K562 (cell line): ENCODE data around the gene ZNF174. TPM values are rescaled to one million over a fixed set of nuclear protein-coding genes. Genes with fewer than 3 reads are reported as not detected.

ENCODE experiments used
- ATAC-seq: fragments of 200-7000 bp; cut with Tn5 transposase; 3 replicates; pipeline ENCODE4 v1.9.1; 2020; ENCODE audit warnings: moderate library complexity
- BruUV-seq: library from RNA; stranded (reverse); fragments of 400-500 nt; replicated peaks from 2 replicates; lab custom pipeline; 2021; lab: Mats Ljungman, UMichigan
- CTCF ChIA-PET: fragments of 300-600 bp; formaldehyde crosslinking; extraction: SDS; loops from one replicate; lab custom pipeline; 2021; ENCODE audit warnings: low intra/inter-chr PET ratio; lab: Yijun Ruan, JAX
- POLR2A ChIA-PET: fragments of 300-600, 350-650 bp; sonication (Branson Sonifier 250); formaldehyde crosslinking; extraction: SDS; loops from one replicate; lab custom pipeline; 2021; ENCODE audit warnings: antibody characterized with exemption, inconsistent platforms; lab: Yijun Ruan, JAX
- DNase-seq, 4 experiments: peaks; one replicate each; pipeline versions ENCODE4 v3.0.0 to v3.0.0-alpha.2; 2011 to 2018; ENCODE audit warnings: low spot score in 3 of 4, mixed read lengths in 3 of 4; ENCODE audit errors: extremely low read depth in 1 of 4
- FAIRE-seq: peaks from 2 replicates; lab custom pipeline; 2011; peaks lifted over from hg19 to GRCh38; lab: Jason Lieb, UNC
- H2AFZ ChIP-seq: 2 replicates; pipeline ENCODE4 v1.6.0; 2011; ENCODE audit warnings: low read depth, low read length, control low read depth, inconsistent platforms
- H3K27ac ChIP-seq: fragments of 200-600 bp; 3 replicates; pipeline ENCODE4 v1.8.0; 2011; ENCODE audit warnings: low read depth, mild to moderate bottlenecking, control low read depth, inconsistent platforms, low read length, moderate library complexity, mixed read lengths; ENCODE audit errors: extremely low read depth
- H3K27me3 ChIP-seq, 2 experiments: fragments of 300-600 bp in 1 of 2; 2 replicates in 1 of 2; 3 replicates in 1 of 2; pipeline versions ENCODE4 v1.6.0 to v1.8.0; 2011; ENCODE audit warnings: inconsistent platforms in 2 of 2, low read length in 2 of 2, mild to moderate bottlenecking in 1 of 2, mixed read lengths in 1 of 2, moderate library complexity in 1 of 2; ENCODE audit not compliant: control insufficient read depth in 2 of 2, insufficient read depth in 2 of 2
- H3K36me3 ChIP-seq: fragments of 300-600 bp; 3 replicates; pipeline ENCODE4 v1.8.0; 2011; ENCODE audit warnings: mild to moderate bottlenecking, low read length, inconsistent platforms; ENCODE audit not compliant: control insufficient read depth, insufficient read depth
- H3K4me1 ChIP-seq, 2 experiments: fragments of 200-600 bp in 1 of 2; replicated peaks in 1 of 2; 2 replicates in 1 of 2; 3 replicates in 1 of 2; pipeline versions ENCODE4 v1.5.1 to v1.8.0; 2011; ENCODE audit warnings: inconsistent platforms in 2 of 2, low read length in 2 of 2, mild to moderate bottlenecking in 1 of 2, mixed read lengths in 1 of 2, moderate library complexity in 1 of 2; ENCODE audit not compliant: control insufficient read depth in 2 of 2, insufficient read depth in 2 of 2
- H3K4me2 ChIP-seq: 2 replicates; pipeline ENCODE4 v1.6.1; 2011; ENCODE audit warnings: low read length, control low read depth, inconsistent platforms, mixed read lengths; ENCODE audit not compliant: insufficient read depth
- H3K4me3 ChIP-seq: fragments of 200-600 bp; sonication (generic), shearing (Covaris generic); 2 replicates; pipeline ENCODE4 v1.5.1; 2016; ENCODE audit warnings: control low read depth, inconsistent platforms
- H3K79me2 ChIP-seq: fragments of 200-600 bp; 3 replicates; pipeline ENCODE4 v1.8.0; 2011; ENCODE audit warnings: low read length, inconsistent platforms; ENCODE audit not compliant: control insufficient read depth, insufficient read depth
- H3K9ac ChIP-seq, 2 experiments: 2 replicates each; pipeline versions ENCODE4 v1.6.0 to v1.6.1; 2011; ENCODE audit warnings: low read depth in 2 of 2, low read length in 2 of 2, control low read depth in 1 of 2, inconsistent platforms in 1 of 2, mild to moderate bottlenecking in 1 of 2, mixed read lengths in 1 of 2; ENCODE audit not compliant: insufficient read depth in 1 of 2
- H3K9me1 ChIP-seq: one replicate; pipeline ENCODE4 v1.6.0; 2011; ENCODE audit warnings: inconsistent platforms, mild to moderate bottlenecking, low read length, moderate library complexity; ENCODE audit not compliant: control insufficient read depth, insufficient read depth
- H3K9me3 ChIP-seq: replicated peaks from 2 replicates; pipeline ENCODE4 v1.5.1; 2011; ENCODE audit warnings: low read depth, low read length, inconsistent platforms; ENCODE audit not compliant: control insufficient read depth, insufficient read depth
- H4K20me1 ChIP-seq: replicated peaks from 2 replicates; pipeline ENCODE4 v1.6.1; 2011; ENCODE audit warnings: low read length, inconsistent platforms, mixed read lengths; ENCODE audit not compliant: control insufficient read depth, insufficient read depth
- BRD9 ChIP-seq: fragments of 450-650 bp; IDR thresholded peaks from 2 replicates; pipeline ENCODE4 v1.6.1; 2018; ENCODE audit warnings: low read depth; ENCODE audit not compliant: partially characterized antibody
- CBX8 ChIP-seq: fragments of 200-600 bp; sonication (generic); IDR thresholded peaks from 2 replicates; pipeline ENCODE4 v1.6.1; 2012; ENCODE audit warnings: borderline replicate concordance, mixed run types, low read depth, mild to moderate bottlenecking, moderate library complexity, mixed read lengths, low read length, control low read depth, inconsistent platforms; ENCODE audit not compliant: poor library complexity, severe bottlenecking; ENCODE audit errors: extremely low read depth
- CHD4 ChIP-seq: fragments of 200-600 bp; sonication (generic); IDR thresholded peaks from 3 replicates; pipeline ENCODE4 v1.6.1; 2012; ENCODE audit warnings: low read depth, mild to moderate bottlenecking, mixed read lengths, low read length, inconsistent platforms; ENCODE audit not compliant: insufficient read depth, insufficient replicate concordance, poor library complexity, severe bottlenecking
- CREB5 ChIP-seq: fragments of 250-450 bp; sonication (Bioruptor Pico); IDR thresholded peaks from 2 replicates; pipeline ENCODE4 v1.5.0; 2020; ENCODE audit warnings: mild to moderate bottlenecking
- EGR1 ChIP-seq: fragments of 450-650 bp; conservative IDR thresholded peaks from 2 replicates; pipeline ENCODE4 v1.6.1; 2017; ENCODE audit warnings: mild to moderate bottlenecking
- EZH2 ChIP-seq: IDR thresholded peaks from 2 replicates; pipeline ENCODE4 v1.6.1; 2012; ENCODE audit warnings: low read depth, mild to moderate bottlenecking, inconsistent platforms, low read length, borderline replicate concordance
- HDAC8 ChIP-seq: fragments of 450-650 bp; IDR thresholded peaks from 2 replicates; pipeline ENCODE4 v1.6.1; 2016; ENCODE audit warnings: mild to moderate bottlenecking, missing genetic modification characterization, moderate library complexity, missing compliant biosample characterization
- HES1 ChIP-seq: fragments of 450-650 bp; IDR thresholded peaks from 2 replicates; pipeline ENCODE4 v1.6.1; 2016; ENCODE audit warnings: low read depth, mild to moderate bottlenecking, moderate library complexity
- HNRNPK ChIP-seq: fragments of 200-400 bp; formaldehyde crosslinking; IDR thresholded peaks from one replicate; pipeline ENCODE4 v1.6.1; 2018; ENCODE audit warnings: mild to moderate bottlenecking, low read depth, low read length; ENCODE audit not compliant: poor library complexity, severe bottlenecking
- JUN ChIP-seq, 2 experiments: sonication (generic) in 1 of 2; formaldehyde crosslinking in 1 of 2; IDR thresholded peaks; 2 replicates each; pipeline versions ENCODE4 v1.6.1 to v1.8.0; 2012 to 2022; ENCODE audit warnings: borderline replicate concordance in 2 of 2, mild to moderate bottlenecking in 2 of 2, improper control_type of control experiment in 1 of 2, low read depth in 1 of 2, low read length in 1 of 2, missing genetic modification reagents in 1 of 2
- KDM2B ChIP-seq: fragments of 250-450 bp; sonication (Bioruptor Pico); IDR thresholded peaks from 2 replicates; pipeline ENCODE4 v1.8.0; 2021; ENCODE audit warnings: mild to moderate bottlenecking, moderate library complexity
- POLR2H ChIP-seq: IDR thresholded peaks from 2 replicates; pipeline ENCODE4 v1.6.1; 2016; ENCODE audit warnings: missing genetic modification characterization, low read depth, mild to moderate bottlenecking, control low read depth, missing compliant biosample characterization, moderate library complexity
- ZEB2 ChIP-seq: fragments of 450-650 bp; IDR thresholded peaks from 2 replicates; pipeline ENCODE4 v1.6.1; 2016
- ZMIZ1 ChIP-seq, 2 experiments: fragments of 150-350 bp in 1 of 2; IDR thresholded peaks; 2 replicates each; pipeline ENCODE4 v1.6.1; 2012 to 2016; ENCODE audit warnings: low read depth in 2 of 2, low read length in 2 of 2, mild to moderate bottlenecking in 1 of 2, moderate library complexity in 1 of 2
- ZNF184 ChIP-seq: sonication (generic); formaldehyde crosslinking; IDR thresholded peaks from 2 replicates; pipeline ENCODE4 v1.5.0; 2020; ENCODE audit warnings: missing genetic modification reagents
- ZNF282 ChIP-seq: sonication (generic); formaldehyde crosslinking; IDR thresholded peaks from 2 replicates; pipeline ENCODE4 v1.8.1; 2023; ENCODE audit warnings: missing genetic modification reagents
- WGBS: fragments of 100-300 bp; shearing (Covaris generic); methylation state at CpG from one replicate; pipeline ENCODE4 v1.1.6; 2016; ENCODE audit warnings: low coverage, mixed read lengths; ENCODE audit not compliant: insufficient coverage; ENCODE audit errors: missing lambda C conversion rate; 5-methylcytosine and 5-hydroxymethylcytosine counted together
- in situ Hi-C: fragments of 300-500 bp; cut with MboI; formaldehyde crosslinking; loops from 4 replicates; pipeline ENCODE4 v1.15.0; 2018; ENCODE audit warnings: inconsistent platforms, mixed read lengths
- intact Hi-C: fragments of 100-400 bp; cut with micrococcal nuclease; formaldehyde crosslinking; loops from 2 replicates; pipeline ENCODE4 v1.14.2; 2022
- polyA plus RNA-seq, 8 experiments: library from polyadenylated mRNA; depleted of rRNA in 4 of 8; stranded (reverse) in 5 of 8; unstranded in 3 of 8; fragments of >200 nt; fragmentation: Nextera tagmentation in 2 of 8; fragmentation: Illumina TruSeq in 1 of 8; extraction: Ambion mirVana in 2 of 8; extraction: Trizol in 1 of 8; gene quantifications; 2 replicates each; pipeline versions ENCODE4 v1.2.1 to v1.2.3, GENCODE V29; 2011 to 2014; ENCODE audit warnings: inconsistent platforms in 1 of 8, missing spikeins in 1 of 8
- total RNA-seq, 7 experiments: library from RNA; depleted of rRNA in 6 of 7; stranded (reverse); fragments of >200 nt in 6 of 7; fragmentation: Illumina TruSeq in 2 of 7; extraction: Trizol in 2 of 7; gene quantifications; 2 replicates each; pipeline versions ENCODE4 v1.2.1 to v1.2.3, GENCODE V29; 2011 to 2021; ENCODE audit warnings: low replicate concordance in 1 of 7

Gene ZNF174
- total and polyA plus RNA-seq, 9 of the 15 experiments (the other 6 are each of a cell fraction or from before 2014, with no cell fraction given), result 5.1 to 19.1 (median 12.5) TPM

GRCh38 chr16:3388325-3388724, 12.7 kb upstream of the ZNF174 start:
- intact Hi-C loops (no loop called here), in situ Hi-C loops (no loop called here)
- no peaks in the 10 kb centered on the region for H3K9me1 ChIP-seq
- DNase-seq (peak; percentile 38 to 84 (median 56)), FAIRE-seq (peak; percentile 90), ATAC-seq (peak; percentile 87)
- no peak overlapping the region; the same call in 1 of the 2 replicates for H2AFZ ChIP-seq
- H3K4me1 ChIP-seq, result peaks cover 22 to 27% of the 10 kb centered on the region in 2 experiments
- POLR2A ChIA-PET, result interaction anchor here (0.6 to 1.4 kb wide), 3 partner anchors 9 to 106 kb away, joined by 3 read pairs; no protein-coding TSS in a partner anchor
- no peak overlapping the region for H3K4me3 ChIP-seq
- peak overlapping the region; percentile 62 for H3K4me2 ChIP-seq
- no TSS peak for BruUV-seq
- H3K27ac ChIP-seq, result peak overlapping the region; percentile 73
- 0% methylated on average over 5 of the region's 6 CpGs for WGBS
- peaks cover 29% of the 10 kb centered on the region for H3K9me3 ChIP-seq
- peaks cover 69% of the 10 kb centered on the region for H3K36me3 ChIP-seq
- H3K79me2 ChIP-seq, result peaks cover 32% of the 10 kb centered on the region
- no peaks in the 10 kb centered on the region for H4K20me1 ChIP-seq
- H3K27me3 ChIP-seq, result no peaks in the 10 kb centered on the region
- CTCF ChIA-PET, result no interaction called here
- peak overlapping the region in 1 of 2 experiments; percentile 25; a peak in 1 of 4 replicates for H3K9ac ChIP-seq
- no peak for TF ChIP-seq KDM2B (CRISPR knock-in tag)
- no peak for TF ChIP-seq HDAC8 (tag)
- TF ChIP-seq HES1, result peak; percentile 52; the same call in 1 of the 2 replicates
- TF ChIP-seq EGR1, result no peak
- no peak for TF ChIP-seq BRD9
- no peak for TF ChIP-seq ZNF184 (CRISPR knock-in tag)
- TF ChIP-seq ZNF282 (CRISPR knock-in tag), result no peak
- TF ChIP-seq ZEB2, result peak; percentile 52; the same call in 1 of the 2 replicates
- TF ChIP-seq CREB5 (CRISPR knock-in tag), result no peak
- peak in 1 of 2 experiments; percentile 80; a peak in 2 of 4 replicates for TF ChIP-seq ZMIZ1 (IDR thresholded peaks at IDR 0.05; ENCODE audit: low read depth in 2 of 2, low read length in 2 of 2)
- peak; percentile 22; the same call in 1 of the 2 replicates for TF ChIP-seq JUN (IDR thresholded peaks at IDR 0.05; ENCODE audit: borderline replicate concordance, low read depth, low read length)
- no peak for TF ChIP-seq JUN (CRISPR knock-in tag; IDR thresholded peaks at IDR 0.05; ENCODE audit: borderline replicate concordance)
- no peak for TF ChIP-seq EZH2
- no peak for TF ChIP-seq POLR2H (tag)
- TF ChIP-seq CHD4, result no peak
- no peak for TF ChIP-seq HNRNPK
- no peak for TF ChIP-seq CBX8
